ENCODE data around the gene ERMARD. TPM values are rescaled to one million over a fixed set of nuclear protein-coding genes. Genes with fewer than 3 reads are reported as not detected.

ERMARD gene
- total RNA-seq, 4 donors from 2014 or later, result 11.9 to 30.3 (median 20.2) TPM

- TF ChIP-seq CTCF (IDR thresholded peaks at IDR 0.05), result no peak
- no peak for ATAC-seq (ENCODE audit: low FRiP score)
- no peak for DNase-seq (ENCODE audit: low spot score)
Observed at GRCh38 chr6:169802790-169803189, 51.4 kb downstream of the ERMARD start.

GRCh38 chr6:169803271-169803811 lies 51.9 kb downstream of the ERMARD start:
- no peak for TF ChIP-seq CTCF (IDR thresholded peaks at IDR 0.05)
- no peak for DNase-seq (ENCODE audit: low spot score)
- ATAC-seq (ENCODE audit: low FRiP score), result no peak

- no peak for TF ChIP-seq CTCF (IDR thresholded peaks at IDR 0.05)
- ATAC-seq (ENCODE audit: low FRiP score) (no peak), DNase-seq (ENCODE audit: low spot score) (no peak)
Observed at GRCh38 chr6:169803816-169804340, 52.5 kb downstream of the ERMARD start.

- DNase-seq (ENCODE audit: low spot score) (no peak), ATAC-seq (ENCODE audit: low FRiP score) (no peak)
- TF ChIP-seq CTCF (IDR thresholded peaks at IDR 0.05), result no peak
Observed at GRCh38 chr6:169804427-169804826, 53.0 kb downstream of the ERMARD start.

GRCh38 chr6:169805242-169805838 lies 53.9 kb downstream of the ERMARD start:
- no peak for TF ChIP-seq CTCF (IDR thresholded peaks at IDR 0.05)
- DNase-seq (ENCODE audit: low spot score) (no peak), ATAC-seq (ENCODE audit: low FRiP score) (no peak)

- ATAC-seq (ENCODE audit: low FRiP score) (no peak), DNase-seq (ENCODE audit: low spot score) (no peak)
Observed at GRCh38 chr6:169806701-169807100, 55.3 kb downstream of the ERMARD start.

More at GRCh38 chr6:169806701-169807100, 55.3 kb downstream of the ERMARD start:
- no peak for TF ChIP-seq CTCF (IDR thresholded peaks at IDR 0.05)

Data from omental fat pad (tissue), 4 donors.